Mesenchymal stem cell (in vitro differentiated cells and primary cell): ENCODE results near the gene CHIC2. TPM values are rescaled to one million over a fixed set of nuclear protein-coding genes. Genes with fewer than 3 reads are reported as not detected.
A peak's percentile ranks its signal among the peaks of the same experiment; 100 is the strongest.
"Not testable (repeated sequence)": the region's sequence is repeated elsewhere in the genome, so short reads cannot be mapped to it uniquely, and the experiment has no call there.

ENCODE experiments used
- DNase-seq: peaks from one replicate; pipeline ENCODE4 v3.0.0-alpha.2; 2013
- H2AFZ ChIP-seq: one replicate; pipeline ENCODE4 v1.6.1; 2013; ENCODE audit warnings: low read depth, mild to moderate bottlenecking, control low read depth, inconsistent platforms, low read length, moderate library complexity
- H2AK5ac ChIP-seq: 2 replicates; pipeline ENCODE4 v1.6.1; 2013; ENCODE audit warnings: low read length, moderate library complexity, mild to moderate bottlenecking, inconsistent platforms; ENCODE audit not compliant: severe bottlenecking
- H2BK120ac ChIP-seq: one replicate; pipeline ENCODE4 v1.6.1; 2013; ENCODE audit warnings: low read depth, mild to moderate bottlenecking, inconsistent platforms, low read length, moderate library complexity
- H2BK12ac ChIP-seq, 2 experiments: one replicate each; pipeline ENCODE4 v1.6.1; 2013; ENCODE audit warnings: inconsistent platforms in 2 of 2, low read length in 2 of 2, mild to moderate bottlenecking in 2 of 2, moderate library complexity in 2 of 2, control low read depth in 1 of 2
- H2BK15ac ChIP-seq: one replicate; pipeline ENCODE4 v1.6.1; 2013; ENCODE audit warnings: mild to moderate bottlenecking, low read depth, inconsistent platforms; ENCODE audit not compliant: poor library complexity, severe bottlenecking
- H2BK5ac ChIP-seq: 2 replicates; pipeline ENCODE4 v1.6.1; 2013; ENCODE audit warnings: low read depth, mild to moderate bottlenecking, low read length, control low read depth, inconsistent platforms; ENCODE audit not compliant: poor library complexity, severe bottlenecking
- H3K14ac ChIP-seq, 2 experiments: one replicate each; pipeline ENCODE4 v1.6.1; 2013; ENCODE audit warnings: inconsistent platforms in 2 of 2, low read length in 2 of 2, control low read depth in 1 of 2, mild to moderate bottlenecking in 1 of 2, moderate library complexity in 1 of 2
- H3K18ac ChIP-seq, 2 experiments: one replicate each; pipeline ENCODE4 v1.6.1; 2013; ENCODE audit warnings: inconsistent platforms in 2 of 2, low read length in 2 of 2, control low read depth in 1 of 2, low read depth in 1 of 2, mild to moderate bottlenecking in 1 of 2
- H3K23ac ChIP-seq, 2 experiments: one replicate each; pipeline ENCODE4 v1.6.1; 2013; ENCODE audit warnings: inconsistent platforms in 2 of 2, low read length in 2 of 2, mild to moderate bottlenecking in 2 of 2, moderate library complexity in 2 of 2, control low read depth in 1 of 2
- H3K27ac ChIP-seq: 2 replicates; pipeline ENCODE4 v1.5.1; 2013; ENCODE audit warnings: mild to moderate bottlenecking, moderate library complexity, low read length, control low read depth, inconsistent platforms; ENCODE audit not compliant: poor library complexity, severe bottlenecking
- H3K27me3 ChIP-seq, 2 experiments: 2 replicates each; pipeline versions ENCODE4 v1.6.1 to v1.7.0; 2013; ENCODE audit warnings: low read length in 2 of 2, mild to moderate bottlenecking in 2 of 2, moderate library complexity in 2 of 2, control low read depth in 1 of 2, inconsistent platforms in 1 of 2; ENCODE audit not compliant: control insufficient read depth in 1 of 2, insufficient read depth in 1 of 2
- H3K36me3 ChIP-seq, 2 experiments: 2 replicates each; pipeline versions ENCODE4 v1.6.1 to v1.7.0; 2013; ENCODE audit warnings: low read length in 2 of 2, control low read depth in 1 of 2, inconsistent platforms in 1 of 2, low read depth in 1 of 2, mild to moderate bottlenecking in 1 of 2; ENCODE audit not compliant: insufficient read depth in 2 of 2, control insufficient read depth in 1 of 2
- H3K4ac ChIP-seq, 2 experiments: one replicate each; pipeline ENCODE4 v1.6.1; 2013; ENCODE audit warnings: inconsistent platforms in 2 of 2, low read length in 2 of 2, mild to moderate bottlenecking in 2 of 2, moderate library complexity in 2 of 2, control low read depth in 1 of 2, low read depth in 1 of 2
- H3K4me1 ChIP-seq: 2 replicates; pipeline ENCODE4 v1.6.1; 2013; ENCODE audit warnings: low read depth, low read length, control low read depth; ENCODE audit not compliant: control insufficient read depth, insufficient read depth
- H3K4me2 ChIP-seq: 2 replicates; pipeline ENCODE4 v1.6.1; 2013; ENCODE audit warnings: low read length, mild to moderate bottlenecking, inconsistent platforms; ENCODE audit not compliant: poor library complexity, severe bottlenecking
- H3K4me3 ChIP-seq, 2 experiments: 2 replicates each; pipeline versions ENCODE4 v1.5.1 to v1.7.0; 2013; ENCODE audit warnings: low read length in 2 of 2, mild to moderate bottlenecking in 2 of 2, control low read depth in 1 of 2, low read depth in 1 of 2; ENCODE audit not compliant: insufficient read depth in 1 of 2
- H3K79me1 ChIP-seq: replicated peaks from 2 replicates; pipeline ENCODE4 v1.6.1; 2013; ENCODE audit warnings: mild to moderate bottlenecking, control low read depth, low read length, inconsistent platforms; ENCODE audit not compliant: poor library complexity, severe bottlenecking
- H3K9ac ChIP-seq: 2 replicates; pipeline ENCODE4 v1.7.0; 2013; ENCODE audit warnings: mild to moderate bottlenecking, low read length, moderate library complexity
- H3K9me3 ChIP-seq: 2 replicates; pipeline ENCODE4 v1.7.0; 2013; ENCODE audit warnings: mild to moderate bottlenecking, low read length; ENCODE audit not compliant: control insufficient read depth
- H4K8ac ChIP-seq: one replicate; pipeline ENCODE4 v1.6.1; 2013; ENCODE audit warnings: inconsistent platforms, mild to moderate bottlenecking, low read length, moderate library complexity
- H4K91ac ChIP-seq: one replicate; pipeline ENCODE4 v1.6.1; 2013; ENCODE audit warnings: mild to moderate bottlenecking, low read length, inconsistent platforms
- WGBS: methylation state at CpG from one replicate; pipeline ENCODE4 v1.1.7; 2013; ENCODE audit warnings: mixed read lengths; 5-methylcytosine and 5-hydroxymethylcytosine counted together
- polyA plus RNA-seq, 2 experiments: library from polyadenylated mRNA; stranded (reverse); fragments of 200-250 nt; gene quantifications; one replicate each; pipeline ENCODE4 v1.2.3, GENCODE V29; 2013

The CHIC2 gene
- polyA plus RNA-seq (2013, experiment 1 of 2), result 23.2 TPM
- 23.9 TPM for polyA plus RNA-seq (2013, experiment 2 of 2)

DNA sequence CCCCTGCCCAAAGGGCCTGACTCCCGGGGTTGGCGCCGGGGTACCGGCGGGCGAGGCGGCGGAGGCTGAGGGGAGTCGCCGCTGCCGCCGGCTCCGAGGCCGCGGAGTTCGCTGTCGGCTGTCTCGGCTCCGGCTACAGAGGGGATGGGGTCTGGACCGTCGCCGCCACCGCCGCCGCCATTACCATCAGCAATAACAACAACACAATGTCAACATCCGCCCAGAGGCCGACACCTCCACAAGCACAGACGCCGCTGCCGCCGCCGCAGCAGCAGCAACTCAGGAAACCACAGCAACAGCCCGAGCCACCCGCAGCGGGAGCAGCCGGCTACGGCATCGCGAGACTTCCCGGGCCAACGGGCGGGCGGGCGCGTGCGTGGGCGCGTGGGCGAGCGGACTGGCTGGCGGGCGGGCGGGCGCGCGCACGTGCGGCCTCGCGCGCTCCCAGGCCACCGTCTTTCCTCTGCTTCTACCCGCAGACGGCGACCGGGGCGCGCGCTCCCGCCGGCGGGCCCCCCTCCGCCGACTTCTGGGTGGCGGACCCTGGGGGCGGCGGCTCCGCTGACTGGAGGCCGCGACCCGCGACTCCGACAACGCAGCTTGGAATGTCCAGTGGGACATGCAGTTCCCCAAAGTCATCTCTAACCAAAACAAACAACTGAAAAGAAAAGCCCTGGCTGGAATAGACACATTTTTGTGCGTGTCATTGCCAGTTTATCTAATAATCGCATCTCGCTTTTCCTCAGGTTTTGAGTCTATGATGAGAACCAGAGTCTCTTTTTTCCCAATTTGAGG lies at the start of gene CHIC2:
Gene CHIC2, minus strand, starts transcription at position 289 of the 795 bp plus-strand sequence. CDS start 305 bp downstream, outside the sequence.
- H4K91ac ChIP-seq, result peak within 1 kb of the TSS; percentile 87
- peak within 1 kb of the TSS; percentile 100 for H3K9ac ChIP-seq
- peak within 1 kb of the TSS; percentile 95 to 98 for H3K4me3 ChIP-seq
- H2BK120ac ChIP-seq, result peak within 1 kb of the TSS; percentile 98
- H2BK12ac ChIP-seq, result peak within 1 kb of the TSS; percentile 85 to 96
- peak within 1 kb of the TSS; percentile 83 for H3K27ac ChIP-seq
- H4K8ac ChIP-seq, result peak within 1 kb of the TSS; percentile 88
- peak within 1 kb of the TSS; percentile 90 for H2BK5ac ChIP-seq
- peak within 1 kb of the TSS; percentile 73 for H3K4me2 ChIP-seq
- peak within 1 kb of the TSS; percentile 61 for H2AFZ ChIP-seq
- peaks cover 6% of the 10 kb centered on the region for H3K4me1 ChIP-seq
- H3K18ac ChIP-seq, result peak within 1 kb of the TSS; percentile 94 to 98
- H3K79me1 ChIP-seq, result no peaks in the 10 kb centered on the region
- peak within 1 kb of the TSS in 1 of 2 experiments; percentile 97 for H3K14ac ChIP-seq
- peak within 1 kb of the TSS; percentile 73 to 98 for H3K4ac ChIP-seq
- peaks cover 0 to 7% of the 10 kb centered on the region in 2 experiments for H3K36me3 ChIP-seq
- no peaks in the 10 kb centered on the region for H3K9me3 ChIP-seq
- no peaks in the 10 kb centered on the region for H3K27me3 ChIP-seq
- under 1% methylated on average over 64 of the region's 87 CpGs for WGBS
- peak within 1 kb of the TSS; percentile 77 for H2BK15ac ChIP-seq
- H2AK5ac ChIP-seq, result peak within 1 kb of the TSS; percentile 53
- DNase-seq, result peak; percentile 95
- H3K23ac ChIP-seq, result peak within 1 kb of the TSS; percentile 3 to 99

DNA sequence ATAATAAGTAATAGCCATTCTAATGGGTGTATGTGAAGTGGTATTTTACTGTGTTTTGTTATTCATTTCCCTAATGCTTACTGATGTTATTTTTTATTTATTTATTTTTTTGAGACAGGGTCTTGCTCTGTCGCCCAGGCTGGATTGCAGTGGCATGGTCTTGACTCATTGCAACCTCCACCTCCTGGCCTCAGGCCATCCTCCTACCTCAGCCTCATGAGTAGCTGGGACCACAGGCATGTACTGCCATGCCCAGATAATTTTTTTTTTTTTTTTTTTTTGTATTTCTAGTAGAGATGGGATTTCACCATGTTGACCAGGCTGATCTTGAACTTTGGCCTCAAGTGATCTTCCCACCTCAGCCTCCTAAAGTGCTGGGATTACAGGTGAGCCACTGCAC lies 48.8 kb upstream of the CHIC2 start:
- H3K23ac ChIP-seq, H3K27ac ChIP-seq, H2BK15ac ChIP-seq, H3K4ac ChIP-seq, H4K8ac ChIP-seq, DNase-seq, H2BK120ac ChIP-seq, H3K79me1 ChIP-seq, H3K4me2 ChIP-seq, H2AK5ac ChIP-seq, H3K9me3 ChIP-seq, H2BK12ac ChIP-seq, H4K91ac ChIP-seq, H3K9ac ChIP-seq, H2AFZ ChIP-seq, H3K4me1 ChIP-seq, H3K14ac ChIP-seq, H3K4me3 ChIP-seq, H2BK5ac ChIP-seq, H3K36me3 ChIP-seq, H3K18ac ChIP-seq: not testable (repeated sequence)
- peaks cover 27 to 28% of the 10 kb centered on the region in 2 experiments for H3K27me3 ChIP-seq
- WGBS, result 100% methylated on average over 1 of the region's 1 CpG

DNA sequence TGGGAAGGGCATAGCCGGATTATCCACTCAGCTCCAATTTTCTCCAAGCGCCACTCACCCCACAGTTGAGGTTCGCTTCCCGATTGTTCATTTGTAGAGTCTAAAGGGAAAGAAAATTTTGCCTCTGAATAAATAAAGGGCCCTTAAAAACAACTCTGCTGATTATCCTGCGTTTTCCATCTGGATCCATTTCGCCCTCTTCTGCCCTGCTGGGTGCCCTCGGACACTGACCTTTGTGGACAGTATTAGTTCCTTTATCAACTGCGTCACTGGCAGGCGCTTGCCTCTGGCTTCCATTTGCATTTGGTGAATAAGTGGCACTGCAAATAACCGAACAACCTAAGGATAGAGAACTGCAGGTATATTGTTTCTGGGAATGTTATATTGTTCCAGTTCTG lies 45.6 kb upstream of the CHIC2 start:
- Histone ChIP-seq H3K14ac (peak overlapping the region in 1 of 2 experiments; percentile 76), H3K23ac (no peak overlapping the region), H3K4me3 (peak overlapping the region in 1 of 2 experiments; percentile 64), H2BK12ac (peak overlapping the region in 1 of 2 experiments; percentile 88), H2BK15ac (peak overlapping the region; percentile 26), H3K79me1 (no peaks in the 10 kb centered on the region), H3K9me3 (no peaks in the 10 kb centered on the region), H3K27me3 (peaks cover 48 to 57% of the 10 kb centered on the region in 2 experiments), H3K27ac (no peak overlapping the region), H2BK5ac (no peak overlapping the region), H3K18ac (peak overlapping the region; percentile 4 to 89), H2AFZ (peak overlapping the region; percentile 63), H3K4ac (no peak overlapping the region), H2AK5ac (no peak overlapping the region), H3K4me1 (peaks cover 7% of the 10 kb centered on the region), H2BK120ac (no peak overlapping the region), H3K36me3 (no peaks in the 10 kb centered on the region), H3K4me2 (peak overlapping the region; percentile 44), H4K8ac (peak overlapping the region; percentile 4), H4K91ac (no peak overlapping the region), H3K9ac (no peak overlapping the region)
- WGBS, result 36% methylated on average over 7 of the region's 10 CpGs
- DNase-seq, result no peak
